MM.1S (cell line): ENCODE results near the gene CHRNA7.

Source experiments
- DNase-seq: peaks from one replicate; pipeline ENCODE4 v3.0.0-alpha.2; 2015
- H2AFZ ChIP-seq: fragments of 300-600 bp; sonication (generic); 2 replicates; pipeline ENCODE4 v1.6.0; 2016; ENCODE audit warnings: antibody characterized with exemption, low read length
- H3F3A ChIP-seq: fragments of 300-600 bp; sonication (generic); 2 replicates; pipeline ENCODE4 v1.6.1; 2016; ENCODE audit warnings: mild to moderate bottlenecking, antibody characterized with exemption, low read length, moderate library complexity, mixed read lengths; ENCODE audit not compliant: insufficient read depth
- H3K27ac ChIP-seq: fragments of 300-600 bp; sonication (generic); 2 replicates; pipeline ENCODE4 v1.5.1; 2016; ENCODE audit warnings: mild to moderate bottlenecking, low read length
- H3K27me3 ChIP-seq: fragments of 300-600 bp; sonication (generic); replicated peaks from 2 replicates; pipeline ENCODE4 v1.6.0; 2016; ENCODE audit warnings: low read length; ENCODE audit not compliant: insufficient read depth
- H3K36me3 ChIP-seq: fragments of 300-600 bp; sonication (generic); replicated peaks from 2 replicates; pipeline ENCODE4 v1.6.1; 2016; ENCODE audit warnings: mild to moderate bottlenecking, low read length, mixed read lengths; ENCODE audit not compliant: insufficient read depth
- H3K4me1 ChIP-seq: fragments of 300-600 bp; sonication (generic); 2 replicates; pipeline ENCODE4 v1.6.1; 2016; ENCODE audit warnings: low read length, mixed read lengths
- H3K4me2 ChIP-seq: fragments of 300-600 bp; sonication (generic); 2 replicates; pipeline ENCODE4 v1.6.0; 2016; ENCODE audit warnings: low read depth, low read length
- H3K4me3 ChIP-seq: fragments of 300-600 bp; sonication (generic); 2 replicates; pipeline ENCODE4 v1.5.1; 2016; ENCODE audit warnings: low read length, mixed read lengths
- H3K79me2 ChIP-seq: fragments of 300-600 bp; sonication (generic); 2 replicates; pipeline ENCODE4 v1.6.1; 2016; ENCODE audit warnings: mixed run types, low read length, mixed read lengths
- H3K9ac ChIP-seq: fragments of 300-600 bp; sonication (generic); 2 replicates; pipeline ENCODE4 v1.6.1; 2016; ENCODE audit warnings: low read length, mixed read lengths
- H3K9me2 ChIP-seq: fragments of 300-600 bp; sonication (generic); replicated peaks from 2 replicates; pipeline ENCODE4 v1.6.1; 2016; ENCODE audit warnings: mild to moderate bottlenecking, low read length, mixed read lengths; ENCODE audit not compliant: insufficient read depth
- H3K9me3 ChIP-seq: fragments of 300-600 bp; sonication (generic); replicated peaks from 2 replicates; pipeline ENCODE4 v1.6.1; 2016; ENCODE audit warnings: mild to moderate bottlenecking, low read length, mixed read lengths; ENCODE audit not compliant: insufficient read depth
- H4K20me1 ChIP-seq: fragments of 300-600 bp; sonication (generic); 2 replicates; pipeline ENCODE4 v1.6.1; 2016; ENCODE audit warnings: mild to moderate bottlenecking, low read length, moderate library complexity, mixed read lengths; ENCODE audit not compliant: insufficient read depth
- EZH2 ChIP-seq: fragments of 300-600 bp; sonication (generic); optimal IDR thresholded peaks from 2 replicates; pipeline ENCODE3; 2017; ENCODE audit warnings: low read depth, mild to moderate bottlenecking, antibody characterized with exemption, low read length, mixed read lengths
- EZH2phosphoT487 ChIP-seq: fragments of 300-600 bp; sonication (generic); IDR thresholded peaks from 2 replicates; pipeline ENCODE4 v1.6.1; 2018; ENCODE audit warnings: antibody characterized with exemption, low read length
- TF ChIP-seq, protein P1 (sequence below): fragments of 300-600 bp; sonication (generic); IDR thresholded peaks from 2 replicates; pipeline ENCODE4 v1.5.1; 2016; ENCODE audit warnings: antibody characterized with exemption, low read length, mixed read lengths

Gene CHRNA7

DNA sequence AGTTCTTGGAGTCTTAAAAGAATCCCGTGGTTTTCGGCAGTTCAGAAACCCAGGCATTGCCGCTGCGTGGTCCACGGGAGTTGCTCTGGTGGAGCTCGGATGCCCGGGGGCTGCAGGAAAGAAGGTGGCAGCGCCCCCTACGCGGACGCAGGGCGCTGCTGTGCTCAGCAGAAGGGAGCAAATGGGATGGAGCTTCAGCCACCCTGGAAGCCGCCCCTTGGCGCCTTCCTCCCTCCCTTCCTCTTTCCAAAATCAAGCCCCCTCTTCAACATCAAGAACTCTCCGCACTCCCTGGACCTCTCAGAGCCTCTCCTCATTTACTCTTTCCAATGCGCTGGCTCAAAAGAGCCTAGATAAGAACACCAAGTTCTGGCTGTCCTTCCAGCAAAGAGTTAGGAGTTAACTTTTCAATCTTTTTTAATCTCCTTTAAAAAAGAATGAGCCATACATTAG lies 880 bp upstream of the CHRNA7 start:
- Histone ChIP-seq H3K9ac (no peak overlapping the region), H3K9me3 (no peaks in the 10 kb centered on the region), H3K4me2 (peak overlapping the region; percentile 100), H3K4me1 (no peaks in the 10 kb centered on the region), H3K79me2 (no peaks in the 10 kb centered on the region), H3K9me2 (no peaks in the 10 kb centered on the region), H3K27me3 (0 out of 2 replicates have a peak, but pooled peaks cover 5% of the 10 kb centered on the region), H3K36me3 (no peaks in the 10 kb centered on the region), H2AFZ (peak overlapping the region; percentile 96), H4K20me1 (no peaks in the 10 kb centered on the region), H3K27ac (no peak overlapping the region), H3F3A (no peaks in the 10 kb centered on the region), H3K4me3 (peak overlapping the region; percentile 70)
- DNase-seq, result peak; percentile 18
- TF ChIP-seq EZH2 (no peak), EZH2phosphoT487 (no peak)
- TF ChIP-seq, protein P1, sequence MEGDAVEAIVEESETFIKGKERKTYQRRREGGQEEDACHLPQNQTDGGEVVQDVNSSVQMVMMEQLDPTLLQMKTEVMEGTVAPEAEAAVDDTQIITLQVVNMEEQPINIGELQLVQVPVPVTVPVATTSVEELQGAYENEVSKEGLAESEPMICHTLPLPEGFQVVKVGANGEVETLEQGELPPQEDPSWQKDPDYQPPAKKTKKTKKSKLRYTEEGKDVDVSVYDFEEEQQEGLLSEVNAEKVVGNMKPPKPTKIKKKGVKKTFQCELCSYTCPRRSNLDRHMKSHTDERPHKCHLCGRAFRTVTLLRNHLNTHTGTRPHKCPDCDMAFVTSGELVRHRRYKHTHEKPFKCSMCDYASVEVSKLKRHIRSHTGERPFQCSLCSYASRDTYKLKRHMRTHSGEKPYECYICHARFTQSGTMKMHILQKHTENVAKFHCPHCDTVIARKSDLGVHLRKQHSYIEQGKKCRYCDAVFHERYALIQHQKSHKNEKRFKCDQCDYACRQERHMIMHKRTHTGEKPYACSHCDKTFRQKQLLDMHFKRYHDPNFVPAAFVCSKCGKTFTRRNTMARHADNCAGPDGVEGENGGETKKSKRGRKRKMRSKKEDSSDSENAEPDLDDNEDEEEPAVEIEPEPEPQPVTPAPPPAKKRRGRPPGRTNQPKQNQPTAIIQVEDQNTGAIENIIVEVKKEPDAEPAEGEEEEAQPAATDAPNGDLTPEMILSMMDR, result peak; percentile 59

DNA sequence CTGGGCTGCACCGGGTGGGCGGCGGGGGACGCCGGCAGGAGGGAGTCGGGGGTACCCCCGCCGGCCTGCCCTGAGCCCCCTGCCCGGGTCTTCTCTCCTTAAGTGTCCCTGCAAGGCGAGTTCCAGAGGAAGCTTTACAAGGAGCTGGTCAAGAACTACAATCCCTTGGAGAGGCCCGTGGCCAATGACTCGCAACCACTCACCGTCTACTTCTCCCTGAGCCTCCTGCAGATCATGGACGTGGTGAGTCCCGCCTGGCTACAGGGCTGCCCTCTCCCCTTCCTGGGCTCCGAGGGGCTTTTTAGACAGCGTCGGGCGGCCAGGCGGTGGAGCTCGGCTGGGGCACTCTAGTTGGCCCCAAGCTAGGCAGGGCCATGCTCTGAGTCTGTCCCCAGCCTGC lies 480 bp downstream of the CHRNA7 start:
- H3K9me2 ChIP-seq, result no peaks in the 10 kb centered on the region
- peak overlapping the region; percentile 93 for H2AFZ ChIP-seq
- no peak overlapping the region for H3K27ac ChIP-seq
- H3K9me3 ChIP-seq, result no peaks in the 10 kb centered on the region
- DNase-seq, result peak; percentile 12
- peak overlapping the region; percentile 91 for H3K4me2 ChIP-seq
- peak overlapping the region; percentile 62 for H3K4me3 ChIP-seq
- 0 out of 2 replicates have a peak, but pooled peaks cover 5% of the 10 kb centered on the region for H3K27me3 ChIP-seq
- TF ChIP-seq EZH2, result no peak
- TF ChIP-seq, protein P1, result no peak
- no peaks in the 10 kb centered on the region for H3K79me2 ChIP-seq
- H3F3A ChIP-seq, result no peaks in the 10 kb centered on the region
- H4K20me1 ChIP-seq, result no peaks in the 10 kb centered on the region
- no peaks in the 10 kb centered on the region for H3K36me3 ChIP-seq
- peak overlapping the region; percentile 38; the same call in 1 of the 2 replicates for H3K9ac ChIP-seq
- H3K4me1 ChIP-seq, result no peaks in the 10 kb centered on the region

DNA sequence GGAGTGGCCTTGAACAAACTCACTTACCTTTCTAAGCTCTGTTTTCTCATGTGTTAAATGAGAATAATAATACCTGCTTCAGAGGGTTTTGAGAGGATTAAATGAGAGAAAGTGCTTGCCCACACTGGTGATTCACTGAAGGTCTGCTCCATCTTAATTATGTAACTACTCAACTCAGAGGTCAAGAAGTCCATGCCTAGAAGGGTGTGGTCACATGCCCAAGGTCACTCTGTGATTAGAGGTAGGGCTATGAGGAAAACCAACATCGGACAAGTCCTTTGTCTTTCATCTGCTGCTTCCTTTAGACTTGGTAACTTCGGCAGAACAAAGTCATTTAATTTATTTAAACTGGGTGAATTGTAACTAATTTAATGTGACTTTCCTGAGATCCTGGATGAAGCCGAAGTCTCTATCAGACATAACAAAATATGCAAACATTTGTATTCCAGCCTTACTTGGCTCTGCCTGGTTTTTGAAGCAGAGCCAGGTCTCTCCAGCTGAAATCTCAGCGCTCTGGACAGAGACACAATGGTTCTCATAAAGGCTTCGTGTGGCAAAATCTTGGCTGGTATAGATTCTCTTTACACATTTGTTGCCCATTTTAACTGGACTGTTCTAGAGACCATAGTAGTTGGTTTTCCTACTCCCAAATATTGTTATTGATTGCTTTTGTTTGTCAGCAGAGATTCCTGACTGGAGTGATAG lies 3.0 kb downstream of the CHRNA7 start:
- Histone ChIP-seq H3K9ac (no peak overlapping the region), H3K4me3 (no peak overlapping the region), H4K20me1 (no peaks in the 10 kb centered on the region), H3K4me1 (no peaks in the 10 kb centered on the region), H3K9me3 (no peaks in the 10 kb centered on the region), H3K79me2 (no peaks in the 10 kb centered on the region), H2AFZ (no peak overlapping the region), H3K4me2 (no peak overlapping the region), H3K36me3 (no peaks in the 10 kb centered on the region), H3K9me2 (no peaks in the 10 kb centered on the region), H3F3A (no peaks in the 10 kb centered on the region), H3K27ac (no peak overlapping the region), H3K27me3 (0 out of 2 replicates have a peak, but pooled peaks cover 5% of the 10 kb centered on the region)
- DNase-seq, result no peak
- TF ChIP-seq, protein P1, result no peak
- TF ChIP-seq EZH2 (no peak), EZH2phosphoT487 (no peak)
